Hepatic stellate cell (primary cell): Measurements from ENCODE around the gene TSPAN16.
"Not testable (repeated sequence)": the region's sequence is repeated elsewhere in the genome, so short reads cannot be mapped to it uniquely, and the experiment has no call there.

Experiments used
- DNase-seq: peaks from one replicate; pipeline ENCODE4 v3.0.0; 2011; ENCODE audit warnings: low spot score

Gene TSPAN16

GRCh38 chr19:11320278-11320995 lies 24.5 kb downstream of the TSPAN16 start:
- DNase-seq: not testable (repeated sequence)

- no peak for DNase-seq
Observed at GRCh38 chr19:11321191-11322126, 25.5 kb downstream of the TSPAN16 start.

GRCh38 chr19:11322269-11323024 lies 26.5 kb downstream of the TSPAN16 start:
- no peak for DNase-seq

GRCh38 chr19:11323601-11324078 lies 27.7 kb downstream of the TSPAN16 start:
- DNase-seq: no peak

- DNase-seq: peak; percentile 80
Observed at GRCh38 chr19:11324079-11324661, 28.2 kb downstream of the TSPAN16 start.

GRCh38 chr19:11324748-11325389 lies 28.9 kb downstream of the TSPAN16 start:
- no peak for DNase-seq

- DNase-seq: no peak
Observed at GRCh38 chr19:11325544-11325943, 29.6 kb downstream of the TSPAN16 start.

GRCh38 chr19:11330127-11330526 lies 34.2 kb downstream of the TSPAN16 start:
- DNase-seq: no peak

GRCh38 chr19:11331502-11331901 lies 35.5 kb downstream of the TSPAN16 start:
- DNase-seq: no peak

- no peak for DNase-seq
Observed at GRCh38 chr19:11332822-11333221, 36.9 kb downstream of the TSPAN16 start.

- DNase-seq: not testable (repeated sequence)
Observed at GRCh38 chr19:11333838-11334237, 37.9 kb downstream of the TSPAN16 start.

GRCh38 chr19:11335449-11336146 lies 39.6 kb downstream of the TSPAN16 start:
- no peak for DNase-seq

GRCh38 chr19:11337080-11337479 lies 41.1 kb downstream of the TSPAN16 start:
- DNase-seq: no peak

GRCh38 chr19:11338121-11338520 lies 42.2 kb downstream of the TSPAN16 start:
- no peak for DNase-seq

GRCh38 chr19:11338569-11339253 lies 42.8 kb downstream of the TSPAN16 start:
- no peak for DNase-seq

- DNase-seq: peak; percentile 95
Observed at GRCh38 chr19:11339254-11340098, 43.5 kb downstream of the TSPAN16 start, which contains the start of gene RAB3D. Gene RAB3D (minus strand): TSS chr19:11339657. CDS start chr19:11337399, 2,258 bp downstream.

GRCh38 chr19:11340099-11340467 lies 44.1 kb downstream of the TSPAN16 start:
- DNase-seq: not testable (repeated sequence)

- DNase-seq: no peak
Observed at GRCh38 chr19:11342429-11342828, 46.5 kb downstream of the TSPAN16 start.
